H1 (cell line): ENCODE data around the gene OPCML. TPM values are rescaled to one million over a fixed set of nuclear protein-coding genes. Genes with fewer than 3 reads are reported as not detected.

Experiments used
- CBX8 ChIP-seq: fragments of 300-800, 300-1000 bp; sonication (generic); IDR thresholded peaks from 2 replicates; pipeline ENCODE4 v1.7.1; 2016; ENCODE audit warnings: low read depth, low read length, borderline replicate concordance
- CHD1 ChIP-seq: IDR thresholded peaks from 2 replicates; pipeline ENCODE4 v1.6.1; 2012; ENCODE audit warnings: low read depth, low read length, improper control_type of control experiment
- EGR1 ChIP-seq: IDR thresholded peaks from 2 replicates; pipeline ENCODE4 v1.6.1; 2011; ENCODE audit warnings: low read depth, low read length, borderline replicate concordance
- JUN ChIP-seq: IDR thresholded peaks from 2 replicates; pipeline ENCODE4 v1.6.1; 2011; ENCODE audit warnings: low read depth, mild to moderate bottlenecking, improper control_type of control experiment, low read length
- RBBP5 ChIP-seq: IDR thresholded peaks from 2 replicates; pipeline ENCODE4 v1.7.1; 2012; ENCODE audit warnings: low read depth, mild to moderate bottlenecking, inconsistent platforms, low read length, moderate library complexity, borderline replicate concordance
- SUZ12 ChIP-seq: fragments of 200-600 bp; sonication (generic); IDR thresholded peaks from 2 replicates; pipeline ENCODE4 v1.6.1; 2012; ENCODE audit warnings: mild to moderate bottlenecking, inconsistent platforms, low read length, moderate library complexity, mixed read lengths
- polyA plus RNA-seq, 7 experiments: library from polyadenylated mRNA; depleted of rRNA in 3 of 7; stranded (reverse) in 5 of 7; unstranded in 2 of 7; fragments of >200 nt in 5 of 7; fragments of 200-250 nt in 2 of 7; gene quantifications; 1 replicate in 5 of 7; 2 replicates in 1 of 7; 4 replicates in 1 of 7; pipeline versions ENCODE4 v1.2.1 to v1.2.3, GENCODE V29; 2011 to 2013; ENCODE audit warnings: missing spikeins in 2 of 7, mixed read lengths in 2 of 7
- total RNA-seq: library from RNA; stranded (reverse); fragmentation: NEBNext Ultra II Directional; extraction: Animal tissue kit (Norgen Biotek cat#: 25700); gene quantifications from 2 replicates; pipeline ENCODE4 v1.2.1, GENCODE V29; 2021

Gene OPCML
- total and polyA plus RNA-seq, 2 of the 8 experiments (the other 6 are each of a cell fraction or from before 2014, with no cell fraction given): 2.3 to 3.1 TPM

GRCh38 chr11:132564091-132564885 is 968.0 kb downstream of the OPCML start (continued):
- TF ChIP-seq JUN (no peak), EGR1 (no peak), SUZ12 (no peak), CBX8 (no peak), RBBP5 (no peak), CHD1 (no peak)
